WTC11 (cell line): ENCODE results near the gene MUC2.

ENCODE experiments used
- CREB1 ChIP-seq: sonication (generic); formaldehyde crosslinking; IDR thresholded peaks from 2 replicates; pipeline ENCODE4 v1.8.0; 2023; ENCODE audit warnings: mild to moderate bottlenecking, missing genetic modification reagents
- CTCF ChIP-seq: fragments of 200-600 bp; IDR thresholded peaks from 2 replicates; pipeline ENCODE4 v1.8.0; 2022; ENCODE audit warnings: antibody characterized with exemption
- ELF4 ChIP-seq: sonication (generic); formaldehyde crosslinking; IDR thresholded peaks from 2 replicates; pipeline ENCODE4 v1.8.1; 2022; ENCODE audit warnings: low read depth, mild to moderate bottlenecking, moderate library complexity, missing genetic modification reagents
- FOXJ3 ChIP-seq: sonication (generic); formaldehyde crosslinking; IDR thresholded peaks from 2 replicates; pipeline ENCODE4 v1.9.0; 2021; ENCODE audit warnings: missing genetic modification reagents, mild to moderate bottlenecking, borderline replicate concordance
- HMGA2 ChIP-seq: fragments of 250-450 bp; sonication (Bioruptor Pico); IDR thresholded peaks from 2 replicates; pipeline ENCODE4 v1.4.0; 2021; ENCODE audit warnings: mild to moderate bottlenecking, moderate library complexity
- TCF7 ChIP-seq: sonication (generic); formaldehyde crosslinking; IDR thresholded peaks from 2 replicates; pipeline ENCODE4 v1.8.0; 2022; ENCODE audit warnings: mild to moderate bottlenecking, low read depth, missing genetic modification reagents, moderate library complexity
- USF1 ChIP-seq: sonication (generic); formaldehyde crosslinking; IDR thresholded peaks from 2 replicates; pipeline ENCODE4 v1.8.0; 2022; ENCODE audit warnings: mild to moderate bottlenecking, missing genetic modification reagents
- ZNF416 ChIP-seq: fragments of 250-450 bp; sonication (Bioruptor Pico); IDR thresholded peaks from 2 replicates; pipeline ENCODE4 v1.9.0; 2021; ENCODE audit warnings: mild to moderate bottlenecking, inconsistent platforms
- TF ChIP-seq, protein P1 (sequence below): sonication (generic); formaldehyde crosslinking; IDR thresholded peaks from 2 replicates; pipeline ENCODE4 v1.8.1; 2022; ENCODE audit warnings: low read depth, missing genetic modification reagents, borderline replicate concordance
- TF ChIP-seq, protein P2 (sequence below): sonication (generic); formaldehyde crosslinking; conservative IDR thresholded peaks from 2 replicates; pipeline ENCODE4 v1.8.1; 2022; ENCODE audit warnings: mild to moderate bottlenecking, missing genetic modification reagents
- TF ChIP-seq, protein P3 (sequence below): sonication (generic); formaldehyde crosslinking; IDR thresholded peaks from 2 replicates; pipeline ENCODE4 v1.8.0; 2022; ENCODE audit warnings: mild to moderate bottlenecking, missing genetic modification reagents

DNA sequence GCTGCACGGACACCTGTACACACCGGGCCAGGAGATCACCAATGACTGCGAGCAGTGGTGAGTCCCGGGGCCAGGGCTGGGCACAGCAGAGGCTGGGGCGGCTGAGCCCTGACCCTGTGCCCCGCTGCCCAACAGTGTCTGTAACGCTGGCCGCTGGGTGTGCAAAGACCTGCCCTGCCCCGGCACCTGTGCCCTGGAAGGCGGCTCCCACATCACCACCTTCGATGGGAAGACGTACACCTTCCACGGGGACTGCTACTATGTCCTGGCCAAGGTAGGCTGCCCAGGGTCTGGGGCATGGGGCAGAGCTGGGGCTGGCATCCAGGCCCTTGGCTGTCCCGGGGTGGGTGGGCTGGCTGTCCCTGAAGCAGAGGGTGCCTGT is 7.7 kb downstream of the MUC2 start:
- TF ChIP-seq, protein P1, sequence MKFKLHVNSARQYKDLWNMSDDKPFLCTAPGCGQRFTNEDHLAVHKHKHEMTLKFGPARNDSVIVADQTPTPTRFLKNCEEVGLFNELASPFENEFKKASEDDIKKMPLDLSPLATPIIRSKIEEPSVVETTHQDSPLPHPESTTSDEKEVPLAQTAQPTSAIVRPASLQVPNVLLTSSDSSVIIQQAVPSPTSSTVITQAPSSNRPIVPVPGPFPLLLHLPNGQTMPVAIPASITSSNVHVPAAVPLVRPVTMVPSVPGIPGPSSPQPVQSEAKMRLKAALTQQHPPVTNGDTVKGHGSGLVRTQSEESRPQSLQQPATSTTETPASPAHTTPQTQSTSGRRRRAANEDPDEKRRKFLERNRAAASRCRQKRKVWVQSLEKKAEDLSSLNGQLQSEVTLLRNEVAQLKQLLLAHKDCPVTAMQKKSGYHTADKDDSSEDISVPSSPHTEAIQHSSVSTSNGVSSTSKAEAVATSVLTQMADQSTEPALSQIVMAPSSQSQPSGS (CRISPR knock-in tag): no peak
- TF ChIP-seq FOXJ3 (CRISPR knock-in tag): no peak
- no peak for TF ChIP-seq TCF7 (CRISPR knock-in tag)
- no peak for TF ChIP-seq CTCF
- TF ChIP-seq ELF4 (CRISPR knock-in tag): no peak
- TF ChIP-seq CREB1 (CRISPR knock-in tag): no peak
- TF ChIP-seq, protein P2, sequence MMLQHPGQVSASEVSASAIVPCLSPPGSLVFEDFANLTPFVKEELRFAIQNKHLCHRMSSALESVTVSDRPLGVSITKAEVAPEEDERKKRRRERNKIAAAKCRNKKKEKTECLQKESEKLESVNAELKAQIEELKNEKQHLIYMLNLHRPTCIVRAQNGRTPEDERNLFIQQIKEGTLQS (CRISPR knock-in tag): no peak
- no peak for TF ChIP-seq HMGA2 (CRISPR knock-in tag)
- TF ChIP-seq, protein P3, sequence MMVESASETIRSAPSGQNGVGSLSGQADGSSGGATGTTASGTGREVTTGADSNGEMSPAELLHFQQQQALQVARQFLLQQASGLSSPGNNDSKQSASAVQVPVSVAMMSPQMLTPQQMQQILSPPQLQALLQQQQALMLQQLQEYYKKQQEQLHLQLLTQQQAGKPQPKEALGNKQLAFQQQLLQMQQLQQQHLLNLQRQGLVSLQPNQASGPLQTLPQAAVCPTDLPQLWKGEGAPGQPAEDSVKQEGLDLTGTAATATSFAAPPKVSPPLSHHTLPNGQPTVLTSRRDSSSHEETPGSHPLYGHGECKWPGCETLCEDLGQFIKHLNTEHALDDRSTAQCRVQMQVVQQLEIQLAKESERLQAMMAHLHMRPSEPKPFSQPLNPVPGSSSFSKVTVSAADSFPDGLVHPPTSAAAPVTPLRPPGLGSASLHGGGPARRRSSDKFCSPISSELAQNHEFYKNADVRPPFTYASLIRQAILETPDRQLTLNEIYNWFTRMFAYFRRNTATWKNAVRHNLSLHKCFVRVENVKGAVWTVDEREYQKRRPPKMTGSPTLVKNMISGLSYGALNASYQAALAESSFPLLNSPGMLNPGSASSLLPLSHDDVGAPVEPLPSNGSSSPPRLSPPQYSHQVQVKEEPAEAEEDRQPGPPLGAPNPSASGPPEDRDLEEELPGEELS (CRISPR knock-in tag): no peak
- TF ChIP-seq ZNF416: no peak
- TF ChIP-seq USF1 (CRISPR knock-in tag): no peak
